CD14-positive monocyte (primary cell): ENCODE data around the gene GNA12. TPM values are rescaled to one million over a fixed set of nuclear protein-coding genes. Genes with fewer than 3 reads are reported as not detected.

Experiments used
- DNase-seq, 3 donors: peaks; one replicate each; pipeline ENCODE4 v3.0.0-alpha.2; 2011 to 2022
- H2AFZ ChIP-seq: 2 replicates; pipeline ENCODE4 v1.6.0; 2012; ENCODE audit warnings: mild to moderate bottlenecking, low read depth, low read length, inconsistent platforms; ENCODE audit not compliant: insufficient read depth, poor library complexity, severe bottlenecking
- H3K27ac ChIP-seq, 2 donors: 1 replicate in 1 of 2; 2 replicates in 1 of 2; pipeline ENCODE4 v1.5.1; 2012 to 2013; ENCODE audit warnings: low read length in 2 of 2, control low read depth in 1 of 2, inconsistent platforms in 1 of 2, low read depth in 1 of 2, mild to moderate bottlenecking in 1 of 2
- H3K27me3 ChIP-seq, 2 donors: one replicate each; pipeline versions ENCODE4 v1.6.0 to v1.6.1; 2011 to 2013; ENCODE audit warnings: low read length in 2 of 2; ENCODE audit not compliant: control insufficient read depth in 2 of 2, insufficient read depth in 2 of 2
- H3K36me3 ChIP-seq, 2 donors: replicated peaks in 1 of 2; 1 replicate in 1 of 2; 2 replicates in 1 of 2; pipeline versions ENCODE4 v1.5.1 to v1.6.1; 2012 to 2013; ENCODE audit warnings: low read length in 2 of 2, control low read depth in 1 of 2, inconsistent platforms in 1 of 2, mild to moderate bottlenecking in 1 of 2; ENCODE audit not compliant: insufficient read depth in 2 of 2, control insufficient read depth in 1 of 2
- H3K4me1 ChIP-seq, 2 donors: 1 replicate in 1 of 2; 2 replicates in 1 of 2; pipeline versions ENCODE4 v1.5.1 to v1.6.1; 2012 to 2013; ENCODE audit warnings: low read length in 2 of 2, control low read depth in 1 of 2, inconsistent platforms in 1 of 2, mild to moderate bottlenecking in 1 of 2, moderate library complexity in 1 of 2; ENCODE audit not compliant: insufficient read depth in 2 of 2, control insufficient read depth in 1 of 2
- H3K4me2 ChIP-seq: replicated peaks from 2 replicates; pipeline ENCODE3; 2012; ENCODE audit warnings: low read length, moderate library complexity, mild to moderate bottlenecking; ENCODE audit not compliant: poor library complexity, severe bottlenecking; ENCODE audit errors: extremely low read depth
- H3K4me3 ChIP-seq, 3 experiments: fragments of 200-600 bp in 1 of 3; sonication (generic) in 1 of 3; replicated peaks in 1 of 3; 1 replicate in 2 of 3; 2 replicates in 1 of 3; pipeline ENCODE4 v1.5.1; 2011 to 2013; ENCODE audit warnings: low read length in 3 of 3, mild to moderate bottlenecking in 3 of 3, control low read depth in 2 of 3, low read depth in 2 of 3, inconsistent platforms in 1 of 3, moderate library complexity in 1 of 3
- H3K79me2 ChIP-seq: 2 replicates; pipeline ENCODE4 v1.6.0; 2012; ENCODE audit warnings: mild to moderate bottlenecking, control low read depth, inconsistent platforms, low read length, moderate library complexity; ENCODE audit not compliant: insufficient read depth
- H3K9ac ChIP-seq: 2 replicates; pipeline ENCODE4 v1.6.0; 2017; ENCODE audit warnings: low read length, mild to moderate bottlenecking; ENCODE audit not compliant: insufficient read depth, poor library complexity, severe bottlenecking
- H3K9me3 ChIP-seq, 2 donors: replicated peaks in 1 of 2; 1 replicate in 1 of 2; 2 replicates in 1 of 2; pipeline versions ENCODE4 v1.5.1 to v1.6.1; 2012 to 2013; ENCODE audit warnings: low read length in 2 of 2, control low read depth in 1 of 2; ENCODE audit not compliant: control insufficient read depth in 1 of 2, insufficient read depth in 1 of 2
- H4K20me1 ChIP-seq: 2 replicates; pipeline ENCODE4 v1.6.0; 2012; ENCODE audit warnings: mild to moderate bottlenecking, low read length, control low read depth, moderate library complexity; ENCODE audit not compliant: insufficient read depth
- H3K27ac Mint-ChIP-seq, 7 donors: one replicate each; pipeline ENCODE4 v1.8.0; 2020; ENCODE audit warnings: mild to moderate bottlenecking in 7 of 7, mixed read lengths in 7 of 7, moderate library complexity in 6 of 7, inconsistent platforms in 2 of 7
- H3K27me3 Mint-ChIP-seq, 3 donors: one replicate each; pipeline ENCODE4 v1.8.0; 2021 to 2022; ENCODE audit warnings: low read depth in 3 of 3, mild to moderate bottlenecking in 3 of 3, mixed read lengths in 3 of 3, moderate library complexity in 3 of 3, inconsistent platforms in 1 of 3
- H3K36me3 Mint-ChIP-seq, 2 donors: one replicate each; pipeline ENCODE4 v1.8.0; 2020; ENCODE audit warnings: mixed read lengths in 2 of 2, inconsistent platforms in 1 of 2, mild to moderate bottlenecking in 1 of 2
- H3K4me1 Mint-ChIP-seq: one replicate; pipeline ENCODE4 v1.8.0; 2020; ENCODE audit warnings: mild to moderate bottlenecking, mixed read lengths
- H3K4me3 Mint-ChIP-seq, 2 donors: one replicate each; pipeline ENCODE4 v1.8.0; 2020; ENCODE audit warnings: mild to moderate bottlenecking in 2 of 2, mixed read lengths in 2 of 2, moderate library complexity in 1 of 2
- H3K9me3 Mint-ChIP-seq, 7 donors: one replicate each; pipeline ENCODE4 v1.8.0; 2020 to 2022; ENCODE audit warnings: mixed read lengths in 7 of 7, mild to moderate bottlenecking in 6 of 7, moderate library complexity in 6 of 7, inconsistent platforms in 2 of 7
- WGBS: methylation state at CpG from one replicate; pipeline ENCODE4 v1.1.5; 2013; ENCODE audit warnings: missing lambda C conversion rate; ENCODE audit not compliant: insufficient coverage; 5-methylcytosine and 5-hydroxymethylcytosine counted together
- intact Hi-C, 2 donors: fragments of 100-400 bp; cut with micrococcal nuclease; formaldehyde crosslinking; loops; one replicate each; pipeline versions ENCODE4 v1.15.0 to v1.15.1; 2023
- polyA plus RNA-seq, 3 donors: library from polyadenylated mRNA; depleted of rRNA in 1 of 3; unstranded in 2 of 3; stranded (reverse) in 1 of 3; fragments of 300-500 nt in 2 of 3; fragments of >200 nt in 1 of 3; fragmentation: Illumina TruSeq in 2 of 3; gene quantifications; 1 replicate in 2 of 3; 2 replicates in 1 of 3; pipeline ENCODE4 v1.2.3, GENCODE V29; 2012 to 2021
- TF ChIP-seq, protein P1 (sequence below): fragments of 200-600 bp; IDR thresholded peaks from one replicate; pipeline ENCODE4 v1.8.0; 2022; ENCODE audit warnings: antibody characterized with exemption, mild to moderate bottlenecking

The GNA12 gene
- polyA plus RNA-seq, 3 donors = 3.4 to 25.9 (median 10.6) TPM

DNA sequence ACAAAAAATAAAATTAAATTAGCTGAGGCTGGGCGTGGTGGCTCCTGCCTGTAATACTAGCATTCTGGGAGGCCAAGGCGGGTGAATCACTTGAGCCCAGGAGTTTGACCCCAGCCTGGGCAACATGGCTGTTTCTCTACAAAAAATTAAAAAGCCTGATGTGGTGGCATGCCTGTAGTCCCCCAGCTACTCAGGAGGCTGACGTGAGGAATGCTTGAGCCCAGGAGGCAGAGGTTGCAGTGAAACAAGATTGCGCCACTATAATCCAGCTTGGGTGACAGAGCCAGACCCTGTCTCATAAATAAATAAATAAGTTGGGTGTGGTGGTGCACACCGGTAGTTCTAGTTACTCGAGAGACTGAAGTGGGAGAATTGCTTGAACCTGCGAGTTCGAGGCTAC lies 65.1 kb downstream of the GNA12 start:
- Histone ChIP-seq H3K4me1 (peaks cover 23 to 36% of the 10 kb centered on the region in 2 donors), H4K20me1 (no peaks in the 10 kb centered on the region), H3K9me3 (no peaks in the 10 kb centered on the region), H3K4me3 (no peak overlapping the region), H2AFZ (no peak overlapping the region), H3K9ac (no peak overlapping the region), H3K4me2 (no peak overlapping the region), H3K27me3 (no peaks in the 10 kb centered on the region), H3K79me2 (no peaks in the 10 kb centered on the region), H3K27ac (no peak overlapping the region), H3K36me3 (peaks cover 0 to 6% of the 10 kb centered on the region in 2 donors)
- 80% methylated on average over 3 of the region's 8 CpGs for WGBS
- DNase-seq = peak in 1 of 3 donors; percentile 33
- Mint-ChIP-seq H3K27ac (peak overlapping the region in 1 of 7 donors; percentile 19), H3K4me3 (no peak overlapping the region), H3K36me3 (peaks cover 29 to 38% of the 10 kb centered on the region in 2 donors), H3K4me1 (peaks cover 42% of the 10 kb centered on the region), H3K27me3 (no peaks in the 10 kb centered on the region), H3K9me3 (peaks cover 0 to 3% (median 0%) of the 10 kb centered on the region in 7 donors)
- TF ChIP-seq, protein P1, sequence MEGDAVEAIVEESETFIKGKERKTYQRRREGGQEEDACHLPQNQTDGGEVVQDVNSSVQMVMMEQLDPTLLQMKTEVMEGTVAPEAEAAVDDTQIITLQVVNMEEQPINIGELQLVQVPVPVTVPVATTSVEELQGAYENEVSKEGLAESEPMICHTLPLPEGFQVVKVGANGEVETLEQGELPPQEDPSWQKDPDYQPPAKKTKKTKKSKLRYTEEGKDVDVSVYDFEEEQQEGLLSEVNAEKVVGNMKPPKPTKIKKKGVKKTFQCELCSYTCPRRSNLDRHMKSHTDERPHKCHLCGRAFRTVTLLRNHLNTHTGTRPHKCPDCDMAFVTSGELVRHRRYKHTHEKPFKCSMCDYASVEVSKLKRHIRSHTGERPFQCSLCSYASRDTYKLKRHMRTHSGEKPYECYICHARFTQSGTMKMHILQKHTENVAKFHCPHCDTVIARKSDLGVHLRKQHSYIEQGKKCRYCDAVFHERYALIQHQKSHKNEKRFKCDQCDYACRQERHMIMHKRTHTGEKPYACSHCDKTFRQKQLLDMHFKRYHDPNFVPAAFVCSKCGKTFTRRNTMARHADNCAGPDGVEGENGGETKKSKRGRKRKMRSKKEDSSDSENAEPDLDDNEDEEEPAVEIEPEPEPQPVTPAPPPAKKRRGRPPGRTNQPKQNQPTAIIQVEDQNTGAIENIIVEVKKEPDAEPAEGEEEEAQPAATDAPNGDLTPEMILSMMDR = no peak
- intact Hi-C loops = loop anchor here (5.0 kb wide), 2 partner anchors 43 to 47 kb away; no protein-coding TSS in a partner anchor

DNA sequence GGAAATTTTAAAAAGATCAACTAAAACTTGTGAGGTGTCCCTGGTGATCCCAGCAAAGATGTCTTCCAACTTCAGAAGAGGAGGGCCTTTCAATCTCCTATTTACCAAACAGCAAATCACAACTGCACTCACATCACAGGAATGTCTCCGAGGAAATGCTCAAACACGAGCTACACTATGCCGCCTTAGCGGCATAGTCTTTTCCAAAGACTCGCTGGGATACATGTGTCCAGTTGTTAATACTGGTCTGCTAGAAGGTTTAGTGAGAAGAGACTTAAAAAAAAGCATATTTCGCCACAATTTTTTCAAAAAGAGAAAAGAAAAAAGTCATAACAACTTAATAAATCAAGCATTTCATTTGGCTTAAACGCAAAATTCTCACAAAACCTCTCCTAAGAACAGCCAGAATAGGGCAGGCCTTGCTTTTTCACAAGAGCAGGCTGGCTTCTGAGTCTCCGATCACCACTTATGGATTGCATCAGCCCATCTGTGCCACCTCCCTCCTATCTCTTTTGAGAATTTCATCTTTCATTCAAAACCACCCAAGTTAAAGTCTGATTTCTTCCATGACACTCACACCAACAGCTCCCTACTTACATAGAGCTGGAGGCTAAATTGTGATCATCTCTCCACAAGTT lies 66.1 kb downstream of the GNA12 start:
- Mint-ChIP-seq H3K36me3 (peaks cover 28 to 41% of the 10 kb centered on the region in 2 donors), H3K27me3 (no peaks in the 10 kb centered on the region), H3K4me3 (no peak overlapping the region), H3K27ac (peak overlapping the region in 6 of 7 donors; percentile 1 to 64 (median 28)), H3K4me1 (peaks cover 52% of the 10 kb centered on the region), H3K9me3 (peaks cover 0 to 3% (median 0%) of the 10 kb centered on the region in 7 donors)
- Histone ChIP-seq H3K27me3 (no peaks in the 10 kb centered on the region), H2AFZ (no peak overlapping the region), H3K79me2 (no peaks in the 10 kb centered on the region), H3K4me2 (no peak overlapping the region), H3K9ac (no peak overlapping the region), H3K36me3 (peaks cover 0 to 6% of the 10 kb centered on the region in 2 donors), H3K9me3 (no peaks in the 10 kb centered on the region), H3K4me1 (peaks cover 34 to 46% of the 10 kb centered on the region in 2 donors), H3K27ac (no peak overlapping the region), H4K20me1 (no peaks in the 10 kb centered on the region), H3K4me3 (no peak overlapping the region)
- WGBS = 89% methylated on average over 2 of the region's 8 CpGs
- DNase-seq = no peak
- intact Hi-C loops = loop anchor here (5.0 kb wide), 2 partner anchors 44 to 46 kb away; no protein-coding TSS in a partner anchor
- TF ChIP-seq, protein P1 = no peak
